Common myeloid progenitor, CD34-positive (primary cell): Measurements from ENCODE around the gene IGFL1.
A peak's percentile ranks its signal among the peaks of the same experiment; 100 is the strongest.
"Not testable (repeated sequence)": the region's sequence is repeated elsewhere in the genome, so short reads cannot be mapped to it uniquely, and the experiment has no call there.

Experiments
- CTCF ChIA-PET: fragments of 350-600 bp; sonication (Branson Sonifier 250); formaldehyde crosslinking; loops from one replicate; lab custom pipeline; 2021; ENCODE audit warnings: antibody characterized with exemption; lab: Charles Lee
- POLR2A ChIA-PET: fragments of 350-600 bp; sonication (Branson Sonifier 250); formaldehyde crosslinking; loops from one replicate; lab custom pipeline; 2021; ENCODE audit warnings: antibody characterized with exemption; lab: Charles Lee
- DNase-seq, 3 donors: peaks; one replicate each; pipeline versions ENCODE4 v3.0.0 to v3.0.0-alpha.2; 2013
- H3K27ac ChIP-seq, 2 experiments: 1 replicate in 1 of 2; 2 replicates in 1 of 2; pipeline ENCODE4 v1.7.0; 2013; ENCODE audit warnings: inconsistent platforms in 2 of 2, low read length in 2 of 2, mild to moderate bottlenecking in 2 of 2, low read depth in 1 of 2, moderate library complexity in 1 of 2; ENCODE audit not compliant: severe bottlenecking in 2 of 2, insufficient read depth in 1 of 2, poor library complexity in 1 of 2
- H3K27me3 ChIP-seq, 5 experiments: replicated peaks in 2 of 5; 1 replicate in 3 of 5; 2 replicates in 2 of 5; pipeline versions ENCODE4 v1.6.1 to v1.7.0; 2013; ENCODE audit warnings: low read length in 4 of 5, mild to moderate bottlenecking in 2 of 5, moderate library complexity in 2 of 5, inconsistent platforms in 1 of 5; ENCODE audit not compliant: insufficient read depth in 5 of 5, control insufficient read depth in 4 of 5
- H3K36me3 ChIP-seq, 4 experiments: 1 replicate in 2 of 4; 2 replicates in 2 of 4; pipeline versions ENCODE4 v1.6.1 to v1.7.0; 2013; ENCODE audit warnings: low read length in 3 of 4, control low read depth in 1 of 4, mild to moderate bottlenecking in 1 of 4; ENCODE audit not compliant: control insufficient read depth in 4 of 4, insufficient read depth in 4 of 4
- H3K4me1 ChIP-seq, 4 experiments: 1 replicate in 3 of 4; 2 replicates in 1 of 4; pipeline versions ENCODE4 v1.6.1 to v1.7.1; 2013; ENCODE audit warnings: low read length in 3 of 4, mild to moderate bottlenecking in 3 of 4, control low read depth in 1 of 4, inconsistent platforms in 1 of 4, moderate library complexity in 1 of 4; ENCODE audit not compliant: control insufficient read depth in 4 of 4, insufficient read depth in 4 of 4; ENCODE audit errors: control extremely low read depth in 1 of 4
- H3K4me3 ChIP-seq, 7 experiments: 1 replicate in 4 of 7; 2 replicates in 3 of 7; pipeline versions ENCODE4 v1.5.1 to v1.7.0; 2013; ENCODE audit warnings: mild to moderate bottlenecking in 7 of 7, low read length in 6 of 7, moderate library complexity in 6 of 7, inconsistent platforms in 2 of 7, low read depth in 2 of 7, control low read depth in 1 of 7; ENCODE audit not compliant: insufficient read depth in 4 of 7, control insufficient read depth in 1 of 7; ENCODE audit errors: extremely low read depth in 1 of 7
- H3K9me3 ChIP-seq, 5 experiments: 1 replicate in 4 of 5; 2 replicates in 1 of 5; pipeline versions ENCODE4 v1.6.1 to v1.7.1; 2013; ENCODE audit warnings: low read length in 4 of 5, mild to moderate bottlenecking in 2 of 5, inconsistent platforms in 1 of 5, low read depth in 1 of 5, moderate library complexity in 1 of 5; ENCODE audit not compliant: control insufficient read depth in 4 of 5, insufficient read depth in 2 of 5; ENCODE audit errors: control extremely low read depth in 1 of 5
- WGBS: methylation state at CpG from one replicate; pipeline ENCODE4 v1.1.5; 2013; ENCODE audit not compliant: insufficient coverage; 5-methylcytosine and 5-hydroxymethylcytosine counted together

IGFL1 gene

DNA sequence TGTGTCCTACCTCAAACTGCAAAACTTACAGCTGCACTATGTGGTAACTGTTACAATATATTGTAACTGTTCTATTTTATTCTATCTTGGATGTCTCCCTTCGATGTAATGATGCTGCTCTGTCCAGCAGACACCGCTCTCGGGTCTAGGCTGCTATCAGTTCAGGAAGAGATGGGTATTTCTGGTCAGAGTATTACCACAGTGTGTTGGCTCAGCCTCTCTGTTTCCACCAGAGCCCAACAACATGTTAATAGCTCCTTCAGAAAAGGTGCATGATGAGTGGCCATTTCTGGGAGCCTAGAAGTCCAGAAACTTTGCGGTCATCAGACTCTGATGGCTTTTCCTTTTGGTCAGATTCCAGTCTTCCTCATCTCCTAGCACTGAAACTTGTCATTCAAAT, 35.9 kb upstream of the IGFL1 start:
- CTCF ChIA-PET = interaction anchor here (1.1 to 1.2 kb wide), 2 partner anchors 8 to 15 kb away, joined by 3 to 4 read pairs; no protein-coding TSS in a partner anchor
- Histone ChIP-seq H3K4me3 (no peak overlapping the region), H3K9me3 (no peaks in the 10 kb centered on the region), H3K4me1 (no peaks in the 10 kb centered on the region), H3K27me3 (peaks cover 0 to 57% (median 14%) of the 10 kb centered on the region in 5 experiments), H3K36me3 (no peaks in the 10 kb centered on the region), H3K27ac (no peak overlapping the region)
- 80% methylated on average over 2 of the region's 4 CpGs for WGBS
- POLR2A ChIA-PET = no interaction called here
- DNase-seq = no peak

DNA sequence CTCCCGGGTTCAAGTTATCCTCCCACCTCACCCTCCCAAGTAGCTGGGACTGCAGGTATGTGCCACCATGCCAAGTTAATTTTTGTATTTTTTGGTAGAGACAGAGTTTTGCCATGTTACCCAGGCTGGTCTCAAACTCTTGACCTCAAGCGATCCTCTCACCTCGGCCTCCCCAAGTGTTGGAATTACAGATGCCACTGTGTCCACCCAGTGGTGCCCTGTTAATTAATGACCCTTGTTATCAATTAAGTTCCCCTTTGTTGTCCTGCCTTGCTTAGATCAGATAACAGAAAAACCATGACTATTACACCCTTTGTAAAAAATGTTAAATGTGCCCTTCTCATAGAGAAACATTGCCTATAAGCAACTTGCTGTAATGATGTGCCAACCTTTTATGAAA, 34.4 kb upstream of the IGFL1 start:
- Histone ChIP-seq H3K9me3 (no peaks in the 10 kb centered on the region), H3K27me3 (peaks cover 0 to 52% (median 10%) of the 10 kb centered on the region in 5 experiments), H3K27ac (no peak overlapping the region), H3K4me3 (no peak overlapping the region), H3K4me1 (no peaks in the 10 kb centered on the region), H3K36me3 (no peaks in the 10 kb centered on the region)
- no peak for DNase-seq
- ChIA-PET POLR2A (no interaction called here), CTCF (no interaction called here)
- WGBS = 93% methylated on average over 2 of the region's 3 CpGs

DNA sequence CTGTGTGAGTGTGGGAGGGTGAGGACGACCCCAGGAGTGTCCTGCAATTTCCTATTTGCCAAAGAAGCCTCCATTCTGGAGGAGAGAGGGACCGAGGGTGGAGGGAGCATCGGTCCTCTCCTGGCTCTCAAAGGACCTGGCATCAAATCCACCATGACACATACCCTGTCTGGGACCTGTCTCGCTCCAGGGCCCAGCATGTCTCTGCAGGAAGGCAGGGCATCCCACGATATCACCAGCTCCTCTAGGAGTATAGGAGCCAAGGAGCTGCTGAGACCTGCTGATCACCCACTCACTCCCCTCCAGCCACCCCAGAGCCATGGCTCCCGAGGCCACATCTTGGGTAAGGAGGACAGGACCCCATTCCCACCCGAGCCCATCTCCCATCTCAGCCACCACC, 33.6 kb upstream of the IGFL1 start:
- H3K4me3 ChIP-seq, H3K36me3 ChIP-seq, POLR2A ChIA-PET, DNase-seq, H3K4me1 ChIP-seq, CTCF ChIA-PET, H3K9me3 ChIP-seq, H3K27ac ChIP-seq: not testable (repeated sequence)
- peaks cover 0 to 48% (median 7%) of the 10 kb centered on the region in 5 experiments for H3K27me3 ChIP-seq
- WGBS = 85% methylated on average over 4 of the region's 7 CpGs

DNA sequence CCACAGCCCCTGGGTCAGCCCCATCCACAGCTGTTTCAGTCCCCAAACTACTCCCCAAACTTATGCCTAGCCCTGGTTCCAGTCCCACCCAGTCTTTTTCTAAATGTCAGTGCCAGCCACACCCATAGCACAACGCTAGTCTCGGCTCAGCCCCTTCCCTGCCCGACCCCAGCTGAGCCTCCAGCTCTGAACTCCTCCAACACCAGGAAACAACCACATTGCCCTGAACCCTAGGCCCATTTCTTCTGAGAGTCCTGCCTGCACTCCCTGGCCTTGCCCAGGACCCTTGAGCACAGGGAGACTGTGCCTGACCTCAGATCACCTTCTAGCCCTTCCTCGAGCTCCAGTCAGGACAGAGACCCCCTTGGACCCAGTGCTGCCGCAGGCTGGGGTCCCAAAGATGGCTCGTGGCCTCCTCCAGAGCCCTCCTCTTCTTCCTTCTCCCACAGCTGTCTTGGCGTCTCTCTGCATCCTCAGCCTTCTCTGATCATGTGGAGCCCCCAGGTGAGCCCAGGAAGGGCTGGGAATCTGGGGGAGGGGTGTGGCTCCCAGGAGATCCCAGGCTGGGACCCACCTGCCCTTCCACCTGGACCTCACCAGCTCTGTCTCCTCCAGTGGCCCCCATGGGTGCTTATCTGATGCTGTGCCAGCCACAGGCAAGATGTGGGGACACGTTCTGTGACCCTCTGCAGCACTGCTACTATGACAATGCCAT, 33.0 kb upstream of the IGFL1 start:
- Histone ChIP-seq H3K4me1 (no peaks in the 10 kb centered on the region), H3K36me3 (no peaks in the 10 kb centered on the region), H3K27me3 (peaks cover 0 to 54% (median 6%) of the 10 kb centered on the region in 5 experiments), H3K27ac (no peak overlapping the region), H3K4me3 (no peak overlapping the region), H3K9me3 (no peaks in the 10 kb centered on the region)
- POLR2A ChIA-PET = no interaction called here
- 85% methylated on average over 6 of the region's 8 CpGs for WGBS
- no peak for DNase-seq
- CTCF ChIA-PET = no interaction called here

DNA sequence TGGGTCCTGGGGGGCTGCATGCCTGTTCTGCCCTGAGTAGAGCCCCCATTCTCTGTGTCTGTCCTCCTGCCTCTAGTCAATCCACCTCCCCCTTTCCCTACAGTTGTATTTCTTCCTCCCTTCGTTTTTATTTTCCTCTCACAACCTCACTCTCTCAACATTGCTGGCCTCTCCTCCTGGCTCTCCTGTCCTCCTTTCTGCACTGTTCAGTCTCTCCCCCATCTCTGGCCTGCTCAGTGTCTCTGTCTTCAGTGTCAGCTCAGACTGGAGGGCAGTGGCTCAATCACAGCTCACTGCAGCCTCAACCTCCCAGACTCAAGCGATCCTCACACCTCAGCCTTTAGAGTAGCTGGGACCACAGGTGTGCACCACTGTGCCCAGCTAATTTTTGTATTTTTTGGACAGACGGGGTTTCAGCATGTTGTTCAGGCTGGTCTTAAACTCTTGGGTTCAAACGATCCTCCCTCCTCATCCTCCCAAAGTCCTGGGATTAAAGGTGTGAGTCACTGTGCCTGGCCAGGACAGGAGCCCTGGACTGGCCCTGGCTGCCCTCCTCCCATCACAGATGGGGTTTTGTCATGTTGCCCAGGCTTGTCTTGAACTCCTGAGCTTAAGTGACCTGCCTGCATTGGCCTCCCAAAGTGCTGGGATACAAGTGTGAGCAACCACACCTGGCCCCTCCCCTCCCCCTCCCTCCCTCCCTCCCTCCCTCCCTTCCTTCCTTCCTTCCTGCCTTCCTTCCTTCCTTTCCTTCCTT, 32.0 kb upstream of the IGFL1 start:
- POLR2A ChIA-PET = no interaction called here
- no peak for DNase-seq
- no peaks in the 10 kb centered on the region for H3K9me3 ChIP-seq
- no peaks in the 10 kb centered on the region for H3K36me3 ChIP-seq
- CTCF ChIA-PET = no interaction called here
- 86% methylated on average over 4 of the region's 4 CpGs for WGBS
- no peak overlapping the region for H3K27ac ChIP-seq
- H3K4me1 ChIP-seq = no peaks in the 10 kb centered on the region
- no peak overlapping the region for H3K4me3 ChIP-seq
- peaks cover 0 to 55% (median 6%) of the 10 kb centered on the region in 5 experiments for H3K27me3 ChIP-seq

DNA sequence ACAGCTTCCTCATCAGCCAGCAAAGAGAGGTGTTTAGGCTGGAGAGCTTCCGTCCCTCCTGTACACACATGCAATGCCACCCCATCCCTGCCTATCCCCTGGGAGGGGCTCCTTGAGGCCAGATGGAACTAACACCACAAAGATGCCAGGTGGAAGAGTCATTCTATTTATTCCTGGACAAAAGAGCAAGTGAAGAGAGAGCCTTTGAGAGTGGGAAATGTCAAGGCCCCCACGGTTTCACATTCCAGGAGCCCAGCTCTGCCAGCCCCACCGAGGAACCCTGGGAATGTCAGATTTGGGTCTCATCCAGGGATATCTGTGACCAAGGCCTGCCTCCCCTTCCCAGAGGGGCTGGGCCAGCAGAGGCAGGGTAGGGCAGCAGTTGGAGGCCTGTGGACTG, 30.8 kb upstream of the IGFL1 start:
- H3K27me3 ChIP-seq = peaks cover 0 to 55% (median 6%) of the 10 kb centered on the region in 5 experiments
- no peak overlapping the region for H3K4me3 ChIP-seq
- no peaks in the 10 kb centered on the region for H3K4me1 ChIP-seq
- H3K27ac ChIP-seq = peak overlapping the region in 1 of 2 experiments; percentile 85
- ChIA-PET POLR2A (no interaction called here), CTCF (no interaction called here)
- WGBS = 94% methylated on average over 2 of the region's 3 CpGs
- DNase-seq = no peak
- H3K36me3 ChIP-seq = no peaks in the 10 kb centered on the region
- H3K9me3 ChIP-seq = no peaks in the 10 kb centered on the region
